HEK293 (cell line): Measurements from ENCODE around the gene R3HDM4.

Source experiments
- KLF1 ChIP-seq: fragments of 450-650 bp; formaldehyde crosslinking; IDR thresholded peaks from 2 replicates; pipeline ENCODE4 v1.5.1; 2016; ENCODE audit warnings: missing biosample characterization, missing genetic modification characterization
- KLF7 ChIP-seq: fragments of 450-650 bp; formaldehyde crosslinking; IDR thresholded peaks from 2 replicates; pipeline ENCODE4 v1.5.1; 2016; ENCODE audit warnings: missing biosample characterization, missing genetic modification characterization, borderline replicate concordance
- SCRT2 ChIP-seq: fragments of 450-650 bp; formaldehyde crosslinking; IDR thresholded peaks from 2 replicates; pipeline ENCODE4 v1.5.1; 2016; ENCODE audit warnings: missing biosample characterization, missing genetic modification characterization
- ZNF239 ChIP-seq: fragments of 450-650 bp; formaldehyde crosslinking; IDR thresholded peaks from 2 replicates; pipeline ENCODE4 v1.5.1; 2016; ENCODE audit warnings: missing biosample characterization, missing genetic modification characterization
- ZNF416 ChIP-seq: fragments of 450-650 bp; formaldehyde crosslinking; IDR thresholded peaks from 2 replicates; pipeline ENCODE4 v1.5.1; 2016; ENCODE audit warnings: missing biosample characterization, missing genetic modification characterization
- ZNF529 ChIP-seq: fragments of 450-650 bp; formaldehyde crosslinking; IDR thresholded peaks from 2 replicates; pipeline ENCODE4 v1.5.1; 2017; ENCODE audit warnings: missing genetic modification characterization, missing biosample characterization; ENCODE audit not compliant: insufficient replicate concordance
- ZNF623 ChIP-seq: fragments of 450-650 bp; formaldehyde crosslinking; IDR thresholded peaks from 2 replicates; pipeline ENCODE4 v1.5.1; 2016; ENCODE audit warnings: missing biosample characterization, missing genetic modification characterization
- ZNF624 ChIP-seq: fragments of 450-650 bp; formaldehyde crosslinking; IDR thresholded peaks from 2 replicates; pipeline ENCODE4 v1.5.1; 2017; ENCODE audit warnings: missing biosample characterization, missing genetic modification characterization
- ZNF776 ChIP-seq: fragments of 450-650 bp; formaldehyde crosslinking; IDR thresholded peaks from 2 replicates; pipeline ENCODE4 v1.5.0; 2017; ENCODE audit warnings: missing biosample characterization, missing genetic modification characterization, borderline replicate concordance
- ZSCAN16 ChIP-seq: fragments of 450-650 bp; formaldehyde crosslinking; IDR thresholded peaks from 2 replicates; pipeline ENCODE4 v1.5.1; 2016; ENCODE audit warnings: missing biosample characterization, missing genetic modification characterization
- ZSCAN30 ChIP-seq: fragments of 450-650 bp; IDR thresholded peaks from 2 replicates; pipeline ENCODE4 v1.5.1; 2018; ENCODE audit warnings: missing biosample characterization, mild to moderate bottlenecking, missing genetic modification characterization, moderate library complexity
- TF ChIP-seq, protein P1 (sequence below): fragments of 450-650 bp; formaldehyde crosslinking; IDR thresholded peaks from 2 replicates; pipeline ENCODE4 v1.5.1; 2016; ENCODE audit warnings: missing biosample characterization, missing genetic modification characterization
- TF ChIP-seq, protein P2 (sequence below): IDR thresholded peaks from 2 replicates; pipeline ENCODE4 v1.6.1; 2011; ENCODE audit warnings: mild to moderate bottlenecking, low read depth, low read length, borderline replicate concordance
- TF ChIP-seq, protein P3 (sequence below): fragments of 450-650 bp; formaldehyde crosslinking; IDR thresholded peaks from 2 replicates; pipeline ENCODE4 v1.5.1; 2016; ENCODE audit warnings: missing biosample characterization, missing genetic modification characterization, low read depth
- TF ChIP-seq, protein P4 (sequence below): fragments of 450-650 bp; formaldehyde crosslinking; IDR thresholded peaks from 2 replicates; pipeline ENCODE4 v1.5.1; 2017; ENCODE audit warnings: missing biosample characterization, missing genetic modification characterization
- TF ChIP-seq, protein P5 (sequence below): fragments of 450-650 bp; formaldehyde crosslinking; IDR thresholded peaks from 2 replicates; pipeline ENCODE4 v1.5.1; 2016; ENCODE audit warnings: missing biosample characterization, missing genetic modification characterization, borderline replicate concordance
- TF ChIP-seq, protein P6 (sequence below): fragments of 450-650 bp; formaldehyde crosslinking; IDR thresholded peaks from 2 replicates; pipeline ENCODE4 v1.5.1; 2016; ENCODE audit warnings: missing biosample characterization, missing genetic modification characterization
- TF ChIP-seq, protein P7 (sequence below): fragments of 450-650 bp; formaldehyde crosslinking; IDR thresholded peaks from 2 replicates; pipeline ENCODE4 v1.5.1; 2016; ENCODE audit warnings: missing biosample characterization, missing genetic modification characterization, borderline replicate concordance

R3HDM4 gene

DNA sequence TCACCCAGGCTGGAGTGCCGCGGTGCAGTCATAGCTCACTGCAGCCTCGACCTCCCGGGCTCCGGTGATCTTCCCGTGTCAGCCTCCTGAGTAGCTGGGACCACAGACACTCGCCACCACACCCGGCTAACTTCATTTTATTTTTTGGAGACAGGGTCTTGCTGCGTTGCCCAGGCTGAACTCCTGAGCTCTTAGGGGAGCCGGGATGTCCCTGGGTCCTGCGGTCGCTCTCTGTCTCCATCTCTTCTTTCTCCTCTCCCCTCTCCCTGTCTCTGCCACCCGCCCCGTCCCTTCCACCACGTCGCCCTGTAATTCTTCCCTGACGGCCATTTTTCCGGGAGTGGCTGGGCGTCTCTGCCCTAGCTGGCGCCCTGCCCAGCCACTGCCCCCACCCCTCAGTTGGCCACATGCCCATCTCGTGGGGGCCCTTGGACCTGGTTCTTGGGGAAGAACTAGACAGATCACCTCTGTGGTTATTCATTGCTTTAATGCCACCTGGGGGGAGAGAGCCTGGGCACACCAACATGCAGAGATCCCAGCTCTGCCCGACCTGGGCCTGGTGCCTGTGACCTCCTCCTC, 31.7 kb upstream of the R3HDM4 start (continued):
- TF ChIP-seq ZNF623 (tag by site-specific recombination), result peak; percentile 44; the same call in 1 of the 2 replicates
- TF ChIP-seq, protein P1, sequence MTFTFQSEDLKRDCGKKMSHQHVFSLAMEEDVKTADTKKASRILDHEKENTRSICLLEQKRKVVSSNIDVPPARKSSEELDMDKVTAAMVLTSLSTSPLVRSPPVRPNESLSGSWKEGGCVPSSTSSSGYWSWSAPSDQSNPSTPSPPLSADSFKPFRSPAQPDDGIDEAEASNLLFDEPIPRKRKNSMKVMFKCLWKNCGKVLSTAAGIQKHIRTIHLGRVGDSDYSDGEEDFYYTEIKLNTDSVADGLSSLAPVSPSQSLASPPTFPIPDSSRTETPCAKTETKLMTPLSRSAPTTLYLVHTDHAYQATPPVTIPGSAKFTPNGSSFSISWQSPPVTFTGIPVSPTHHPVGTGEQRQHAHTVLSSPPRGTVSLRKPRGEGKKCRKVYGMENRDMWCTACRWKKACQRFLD (tag by site-specific recombination), result no peak
- no peak for TF ChIP-seq ZNF624 (tag by site-specific recombination)
- no peak for TF ChIP-seq ZNF529 (tag by site-specific recombination)
- TF ChIP-seq, protein P2, sequence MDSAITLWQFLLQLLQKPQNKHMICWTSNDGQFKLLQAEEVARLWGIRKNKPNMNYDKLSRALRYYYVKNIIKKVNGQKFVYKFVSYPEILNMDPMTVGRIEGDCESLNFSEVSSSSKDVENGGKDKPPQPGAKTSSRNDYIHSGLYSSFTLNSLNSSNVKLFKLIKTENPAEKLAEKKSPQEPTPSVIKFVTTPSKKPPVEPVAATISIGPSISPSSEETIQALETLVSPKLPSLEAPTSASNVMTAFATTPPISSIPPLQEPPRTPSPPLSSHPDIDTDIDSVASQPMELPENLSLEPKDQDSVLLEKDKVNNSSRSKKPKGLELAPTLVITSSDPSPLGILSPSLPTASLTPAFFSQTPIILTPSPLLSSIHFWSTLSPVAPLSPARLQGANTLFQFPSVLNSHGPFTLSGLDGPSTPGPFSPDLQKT, result no peak
- TF ChIP-seq, protein P3, sequence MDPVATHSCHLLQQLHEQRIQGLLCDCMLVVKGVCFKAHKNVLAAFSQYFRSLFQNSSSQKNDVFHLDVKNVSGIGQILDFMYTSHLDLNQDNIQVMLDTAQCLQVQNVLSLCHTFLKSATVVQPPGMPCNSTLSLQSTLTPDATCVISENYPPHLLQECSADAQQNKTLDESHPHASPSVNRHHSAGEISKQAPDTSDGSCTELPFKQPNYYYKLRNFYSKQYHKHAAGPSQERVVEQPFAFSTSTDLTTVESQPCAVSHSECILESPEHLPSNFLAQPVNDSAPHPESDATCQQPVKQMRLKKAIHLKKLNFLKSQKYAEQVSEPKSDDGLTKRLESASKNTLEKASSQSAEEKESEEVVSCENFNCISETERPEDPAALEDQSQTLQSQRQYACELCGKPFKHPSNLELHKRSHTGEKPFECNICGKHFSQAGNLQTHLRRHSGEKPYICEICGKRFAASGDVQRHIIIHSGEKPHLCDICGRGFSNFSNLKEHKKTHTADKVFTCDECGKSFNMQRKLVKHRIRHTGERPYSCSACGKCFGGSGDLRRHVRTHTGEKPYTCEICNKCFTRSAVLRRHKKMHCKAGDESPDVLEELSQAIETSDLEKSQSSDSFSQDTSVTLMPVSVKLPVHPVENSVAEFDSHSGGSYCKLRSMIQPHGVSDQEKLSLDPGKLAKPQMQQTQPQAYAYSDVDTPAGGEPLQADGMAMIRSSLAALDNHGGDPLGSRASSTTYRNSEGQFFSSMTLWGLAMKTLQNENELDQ (tag by site-specific recombination), result no peak
- TF ChIP-seq KLF7 (tag by site-specific recombination), result no peak
- no peak for TF ChIP-seq ZSCAN30
- TF ChIP-seq, protein P4, sequence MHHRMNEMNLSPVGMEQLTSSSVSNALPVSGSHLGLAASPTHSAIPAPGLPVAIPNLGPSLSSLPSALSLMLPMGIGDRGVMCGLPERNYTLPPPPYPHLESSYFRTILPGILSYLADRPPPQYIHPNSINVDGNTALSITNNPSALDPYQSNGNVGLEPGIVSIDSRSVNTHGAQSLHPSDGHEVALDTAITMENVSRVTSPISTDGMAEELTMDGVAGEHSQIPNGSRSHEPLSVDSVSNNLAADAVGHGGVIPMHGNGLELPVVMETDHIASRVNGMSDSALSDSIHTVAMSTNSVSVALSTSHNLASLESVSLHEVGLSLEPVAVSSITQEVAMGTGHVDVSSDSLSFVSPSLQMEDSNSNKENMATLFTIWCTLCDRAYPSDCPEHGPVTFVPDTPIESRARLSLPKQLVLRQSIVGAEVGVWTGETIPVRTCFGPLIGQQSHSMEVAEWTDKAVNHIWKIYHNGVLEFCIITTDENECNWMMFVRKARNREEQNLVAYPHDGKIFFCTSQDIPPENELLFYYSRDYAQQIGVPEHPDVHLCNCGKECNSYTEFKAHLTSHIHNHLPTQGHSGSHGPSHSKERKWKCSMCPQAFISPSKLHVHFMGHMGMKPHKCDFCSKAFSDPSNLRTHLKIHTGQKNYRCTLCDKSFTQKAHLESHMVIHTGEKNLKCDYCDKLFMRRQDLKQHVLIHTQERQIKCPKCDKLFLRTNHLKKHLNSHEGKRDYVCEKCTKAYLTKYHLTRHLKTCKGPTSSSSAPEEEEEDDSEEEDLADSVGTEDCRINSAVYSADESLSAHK (tag by site-specific recombination), result no peak
- TF ChIP-seq, protein P5, sequence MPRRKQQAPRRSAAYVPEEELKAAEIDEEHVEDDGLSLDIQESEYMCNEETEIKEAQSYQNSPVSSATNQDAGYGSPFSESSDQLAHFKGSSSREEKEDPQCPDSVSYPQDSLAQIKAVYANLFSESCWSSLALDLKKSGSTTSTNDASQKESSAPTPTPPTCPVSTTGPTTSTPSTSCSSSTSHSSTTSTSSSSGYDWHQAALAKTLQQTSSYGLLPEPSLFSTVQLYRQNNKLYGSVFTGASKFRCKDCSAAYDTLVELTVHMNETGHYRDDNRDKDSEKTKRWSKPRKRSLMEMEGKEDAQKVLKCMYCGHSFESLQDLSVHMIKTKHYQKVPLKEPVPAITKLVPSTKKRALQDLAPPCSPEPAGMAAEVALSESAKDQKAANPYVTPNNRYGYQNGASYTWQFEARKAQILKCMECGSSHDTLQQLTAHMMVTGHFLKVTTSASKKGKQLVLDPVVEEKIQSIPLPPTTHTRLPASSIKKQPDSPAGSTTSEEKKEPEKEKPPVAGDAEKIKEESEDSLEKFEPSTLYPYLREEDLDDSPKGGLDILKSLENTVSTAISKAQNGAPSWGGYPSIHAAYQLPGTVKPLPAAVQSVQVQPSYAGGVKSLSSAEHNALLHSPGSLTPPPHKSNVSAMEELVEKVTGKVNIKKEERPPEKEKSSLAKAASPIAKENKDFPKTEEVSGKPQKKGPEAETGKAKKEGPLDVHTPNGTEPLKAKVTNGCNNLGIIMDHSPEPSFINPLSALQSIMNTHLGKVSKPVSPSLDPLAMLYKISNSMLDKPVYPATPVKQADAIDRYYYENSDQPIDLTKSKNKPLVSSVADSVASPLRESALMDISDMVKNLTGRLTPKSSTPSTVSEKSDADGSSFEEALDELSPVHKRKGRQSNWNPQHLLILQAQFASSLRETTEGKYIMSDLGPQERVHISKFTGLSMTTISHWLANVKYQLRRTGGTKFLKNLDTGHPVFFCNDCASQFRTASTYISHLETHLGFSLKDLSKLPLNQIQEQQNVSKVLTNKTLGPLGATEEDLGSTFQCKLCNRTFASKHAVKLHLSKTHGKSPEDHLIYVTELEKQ, result no peak
- TF ChIP-seq ZNF776, result no peak
- TF ChIP-seq, protein P6, sequence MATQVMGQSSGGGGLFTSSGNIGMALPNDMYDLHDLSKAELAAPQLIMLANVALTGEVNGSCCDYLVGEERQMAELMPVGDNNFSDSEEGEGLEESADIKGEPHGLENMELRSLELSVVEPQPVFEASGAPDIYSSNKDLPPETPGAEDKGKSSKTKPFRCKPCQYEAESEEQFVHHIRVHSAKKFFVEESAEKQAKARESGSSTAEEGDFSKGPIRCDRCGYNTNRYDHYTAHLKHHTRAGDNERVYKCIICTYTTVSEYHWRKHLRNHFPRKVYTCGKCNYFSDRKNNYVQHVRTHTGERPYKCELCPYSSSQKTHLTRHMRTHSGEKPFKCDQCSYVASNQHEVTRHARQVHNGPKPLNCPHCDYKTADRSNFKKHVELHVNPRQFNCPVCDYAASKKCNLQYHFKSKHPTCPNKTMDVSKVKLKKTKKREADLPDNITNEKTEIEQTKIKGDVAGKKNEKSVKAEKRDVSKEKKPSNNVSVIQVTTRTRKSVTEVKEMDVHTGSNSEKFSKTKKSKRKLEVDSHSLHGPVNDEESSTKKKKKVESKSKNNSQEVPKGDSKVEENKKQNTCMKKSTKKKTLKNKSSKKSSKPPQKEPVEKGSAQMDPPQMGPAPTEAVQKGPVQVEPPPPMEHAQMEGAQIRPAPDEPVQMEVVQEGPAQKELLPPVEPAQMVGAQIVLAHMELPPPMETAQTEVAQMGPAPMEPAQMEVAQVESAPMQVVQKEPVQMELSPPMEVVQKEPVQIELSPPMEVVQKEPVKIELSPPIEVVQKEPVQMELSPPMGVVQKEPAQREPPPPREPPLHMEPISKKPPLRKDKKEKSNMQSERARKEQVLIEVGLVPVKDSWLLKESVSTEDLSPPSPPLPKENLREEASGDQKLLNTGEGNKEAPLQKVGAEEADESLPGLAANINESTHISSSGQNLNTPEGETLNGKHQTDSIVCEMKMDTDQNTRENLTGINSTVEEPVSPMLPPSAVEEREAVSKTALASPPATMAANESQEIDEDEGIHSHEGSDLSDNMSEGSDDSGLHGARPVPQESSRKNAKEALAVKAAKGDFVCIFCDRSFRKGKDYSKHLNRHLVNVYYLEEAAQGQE (tag by site-specific recombination), result no peak
- no peak for TF ChIP-seq ZNF239
- peak; percentile 97 for TF ChIP-seq KLF1 (tag by site-specific recombination)
- TF ChIP-seq, protein P7, sequence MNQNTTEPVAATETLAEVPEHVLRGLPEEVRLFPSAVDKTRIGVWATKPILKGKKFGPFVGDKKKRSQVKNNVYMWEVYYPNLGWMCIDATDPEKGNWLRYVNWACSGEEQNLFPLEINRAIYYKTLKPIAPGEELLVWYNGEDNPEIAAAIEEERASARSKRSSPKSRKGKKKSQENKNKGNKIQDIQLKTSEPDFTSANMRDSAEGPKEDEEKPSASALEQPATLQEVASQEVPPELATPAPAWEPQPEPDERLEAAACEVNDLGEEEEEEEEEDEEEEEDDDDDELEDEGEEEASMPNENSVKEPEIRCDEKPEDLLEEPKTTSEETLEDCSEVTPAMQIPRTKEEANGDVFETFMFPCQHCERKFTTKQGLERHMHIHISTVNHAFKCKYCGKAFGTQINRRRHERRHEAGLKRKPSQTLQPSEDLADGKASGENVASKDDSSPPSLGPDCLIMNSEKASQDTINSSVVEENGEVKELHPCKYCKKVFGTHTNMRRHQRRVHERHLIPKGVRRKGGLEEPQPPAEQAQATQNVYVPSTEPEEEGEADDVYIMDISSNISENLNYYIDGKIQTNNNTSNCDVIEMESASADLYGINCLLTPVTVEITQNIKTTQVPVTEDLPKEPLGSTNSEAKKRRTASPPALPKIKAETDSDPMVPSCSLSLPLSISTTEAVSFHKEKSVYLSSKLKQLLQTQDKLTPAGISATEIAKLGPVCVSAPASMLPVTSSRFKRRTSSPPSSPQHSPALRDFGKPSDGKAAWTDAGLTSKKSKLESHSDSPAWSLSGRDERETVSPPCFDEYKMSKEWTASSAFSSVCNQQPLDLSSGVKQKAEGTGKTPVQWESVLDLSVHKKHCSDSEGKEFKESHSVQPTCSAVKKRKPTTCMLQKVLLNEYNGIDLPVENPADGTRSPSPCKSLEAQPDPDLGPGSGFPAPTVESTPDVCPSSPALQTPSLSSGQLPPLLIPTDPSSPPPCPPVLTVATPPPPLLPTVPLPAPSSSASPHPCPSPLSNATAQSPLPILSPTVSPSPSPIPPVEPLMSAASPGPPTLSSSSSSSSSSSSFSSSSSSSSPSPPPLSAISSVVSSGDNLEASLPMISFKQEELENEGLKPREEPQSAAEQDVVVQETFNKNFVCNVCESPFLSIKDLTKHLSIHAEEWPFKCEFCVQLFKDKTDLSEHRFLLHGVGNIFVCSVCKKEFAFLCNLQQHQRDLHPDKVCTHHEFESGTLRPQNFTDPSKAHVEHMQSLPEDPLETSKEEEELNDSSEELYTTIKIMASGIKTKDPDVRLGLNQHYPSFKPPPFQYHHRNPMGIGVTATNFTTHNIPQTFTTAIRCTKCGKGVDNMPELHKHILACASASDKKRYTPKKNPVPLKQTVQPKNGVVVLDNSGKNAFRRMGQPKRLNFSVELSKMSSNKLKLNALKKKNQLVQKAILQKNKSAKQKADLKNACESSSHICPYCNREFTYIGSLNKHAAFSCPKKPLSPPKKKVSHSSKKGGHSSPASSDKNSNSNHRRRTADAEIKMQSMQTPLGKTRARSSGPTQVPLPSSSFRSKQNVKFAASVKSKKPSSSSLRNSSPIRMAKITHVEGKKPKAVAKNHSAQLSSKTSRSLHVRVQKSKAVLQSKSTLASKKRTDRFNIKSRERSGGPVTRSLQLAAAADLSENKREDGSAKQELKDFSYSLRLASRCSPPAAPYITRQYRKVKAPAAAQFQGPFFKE, result no peak
- TF ChIP-seq ZNF416 (tag by site-specific recombination), result no peak
- TF ChIP-seq SCRT2 (tag by site-specific recombination), result no peak
- no peak for TF ChIP-seq ZSCAN16
